ENCODE measurements around the gene ANGPTL4.
"Not testable (repeated sequence)": the region's sequence is repeated elsewhere in the genome, so short reads cannot be mapped to it uniquely, and the experiment has no call there.

Gene ANGPTL4

GRCh38 chr19:8334458-8335342 is 29.3 kb upstream of the ANGPTL4 start:
- DNase-seq = peak; percentile 35

- no peak for DNase-seq
Measured at GRCh38 chr19:8335343-8336071, 28.4 kb upstream of the ANGPTL4 start.

GRCh38 chr19:8336072-8336569 is 27.8 kb upstream of the ANGPTL4 start:
- no peak for DNase-seq

- DNase-seq = no peak
Measured at GRCh38 chr19:8336660-8337059, 27.3 kb upstream of the ANGPTL4 start.

- DNase-seq = no peak
Measured at GRCh38 chr19:8337728-8338127, 26.2 kb upstream of the ANGPTL4 start.

- no peak for DNase-seq
Measured at GRCh38 chr19:8338835-8339234, 25.1 kb upstream of the ANGPTL4 start.

GRCh38 chr19:8340341-8341096 is 23.4 kb upstream of the ANGPTL4 start:
- no peak for DNase-seq

GRCh38 chr19:8341504-8341903 is 22.5 kb upstream of the ANGPTL4 start:
- not testable (repeated sequence) for DNase-seq

- no peak for DNase-seq
Measured at GRCh38 chr19:8342316-8342683, 21.7 kb upstream of the ANGPTL4 start.

- peak; percentile 11 for DNase-seq
Measured at GRCh38 chr19:8342684-8343482, 21.1 kb upstream of the ANGPTL4 start, which contains the start of gene KANK3. Gene KANK3, minus strand, starts transcription at chr19:8343262. Its CDS starts 5,434 bp downstream, at chr19:8337828.

GRCh38 chr19:8343483-8343844 is 20.5 kb upstream of the ANGPTL4 start:
- no peak for DNase-seq

GRCh38 chr19:8349629-8350372 is 14.2 kb upstream of the ANGPTL4 start:
- not testable (repeated sequence) for DNase-seq

GRCh38 chr19:8352134-8352827 is 11.7 kb upstream of the ANGPTL4 start:
- no peak for DNase-seq

GRCh38 chr19:8352845-8353244 is 11.1 kb upstream of the ANGPTL4 start:
- not testable (repeated sequence) for DNase-seq

GRCh38 chr19:8355631-8356402 is 8.1 kb upstream of the ANGPTL4 start:
- DNase-seq = no peak

- no peak for DNase-seq
Measured at GRCh38 chr19:8357007-8357521, 6.9 kb upstream of the ANGPTL4 start.

GRCh38 chr19:8358948-8359347 is 5.0 kb upstream of the ANGPTL4 start:
- no peak for DNase-seq

GRCh38 chr19:8360196-8360595 is 3.8 kb upstream of the ANGPTL4 start:
- no peak for DNase-seq

- DNase-seq = peak; percentile 48
Measured at GRCh38 chr19:8361921-8362793, 1.8 kb upstream of the ANGPTL4 start.

All from NCI-H1092 (cell line).